SK-N-SH (cell line): ENCODE measurements around the gene PDXP. TPM values are rescaled to one million over a fixed set of nuclear protein-coding genes. Genes with fewer than 3 reads are reported as not detected.

Source experiments
- CTCF ChIA-PET: fragments of 300-600, 350-600 bp; formaldehyde crosslinking; extraction: SDS; loops from one replicate; lab custom pipeline; 2021; lab: Yijun Ruan, JAX
- POLR2A ChIA-PET: fragments of 350-600 bp; sonication (Branson Sonifier 250); formaldehyde crosslinking; extraction: SDS; loops from one replicate; lab custom pipeline; 2020; ENCODE audit warnings: antibody characterized with exemption, inconsistent platforms; lab: Yijun Ruan, JAX
- DNase-seq: peaks from one replicate; pipeline ENCODE4 v3.0.0; 2012
- H2AFZ ChIP-seq: fragments of 200-600 bp; sonication (generic); 2 replicates; pipeline ENCODE4 v1.8.1; 2016; ENCODE audit warnings: antibody characterized with exemption, mild to moderate bottlenecking, low read depth
- H3F3A ChIP-seq: fragments of 200-600 bp; sonication (generic); replicated peaks from 2 replicates; pipeline ENCODE3; 2016; ENCODE audit warnings: antibody characterized with exemption, mild to moderate bottlenecking; ENCODE audit not compliant: insufficient read depth
- H3K27ac ChIP-seq, 2 experiments: fragments of 200-500 bp in 1 of 2; fragments of 200-600 bp in 1 of 2; sonication (Bioruptor generic) in 1 of 2; sonication (generic), shearing (Covaris generic) in 1 of 2; 2 replicates each; pipeline versions ENCODE4 v1.5.1 to v1.6.1; 2014 to 2016; ENCODE audit warnings: low read depth in 2 of 2, inconsistent platforms in 1 of 2, low read length in 1 of 2, mild to moderate bottlenecking in 1 of 2, mixed read lengths in 1 of 2
- H3K27me3 ChIP-seq: fragments of 200-600 bp; sonication (generic), shearing (Covaris generic); 2 replicates; pipeline ENCODE4 v1.6.1; 2016; ENCODE audit warnings: mixed run types; ENCODE audit not compliant: insufficient read depth
- H3K36me3 ChIP-seq, 2 experiments: fragments of 200-500 bp in 1 of 2; fragments of 200-600 bp in 1 of 2; sonication (Bioruptor generic) in 1 of 2; sonication (generic) in 1 of 2; replicated peaks in 1 of 2; 2 replicates each; pipeline versions ENCODE3 to v1.5.1; 2014 to 2016; ENCODE audit warnings: low read length in 1 of 2, mild to moderate bottlenecking in 1 of 2; ENCODE audit not compliant: insufficient read depth in 2 of 2, control insufficient read depth in 1 of 2
- H3K4me1 ChIP-seq, 2 experiments: fragments of 200-500 bp in 1 of 2; fragments of 200-600 bp in 1 of 2; sonication (Bioruptor generic) in 1 of 2; sonication (generic), shearing (Covaris generic) in 1 of 2; 2 replicates each; pipeline versions ENCODE4 v1.5.1 to v1.6.1; 2014 to 2016; ENCODE audit warnings: low read depth in 1 of 2, low read length in 1 of 2, mixed run types in 1 of 2; ENCODE audit not compliant: insufficient read depth in 2 of 2, control insufficient read depth in 1 of 2
- H3K4me2 ChIP-seq: fragments of 200-600 bp; sonication (generic), shearing (Covaris generic); 2 replicates; pipeline ENCODE4 v1.6.1; 2017; ENCODE audit warnings: mixed run types
- H3K4me3 ChIP-seq, 2 experiments: fragments of 200-500 bp in 1 of 2; fragments of 200-600 bp in 1 of 2; sonication (Bioruptor generic) in 1 of 2; sonication (generic), shearing (Covaris generic) in 1 of 2; 2 replicates each; pipeline versions ENCODE4 v1.5.1 to v1.8.1; 2014 to 2016; ENCODE audit warnings: low read depth in 2 of 2, inconsistent platforms in 1 of 2, low read length in 1 of 2, mild to moderate bottlenecking in 1 of 2, mixed read lengths in 1 of 2, moderate library complexity in 1 of 2
- H3K79me2 ChIP-seq: fragments of 200-600 bp; sonication (generic); 2 replicates; pipeline ENCODE4 v1.8.1; 2017; ENCODE audit warnings: mild to moderate bottlenecking; ENCODE audit not compliant: insufficient read depth
- H3K9ac ChIP-seq: fragments of 200-600 bp; sonication (generic); 2 replicates; pipeline ENCODE4 v1.6.1; 2017; ENCODE audit warnings: mixed run types
- H3K9me2 ChIP-seq: fragments of 200-600 bp; sonication (generic); 2 replicates; pipeline ENCODE4 v1.6.1; 2017; ENCODE audit warnings: mixed run types
- H3K9me3 ChIP-seq: fragments of 200-600 bp; sonication (generic); 2 replicates; pipeline ENCODE4 v1.6.1; 2017; ENCODE audit warnings: mixed run types, mild to moderate bottlenecking, moderate library complexity
- H4K20me1 ChIP-seq: fragments of 200-600 bp; sonication (generic); 2 replicates; pipeline ENCODE4 v1.6.1; 2017; ENCODE audit warnings: mild to moderate bottlenecking, mixed run types; ENCODE audit not compliant: insufficient read depth
- CHD2 ChIP-seq: fragments of 150-350 bp; IDR thresholded peaks from 2 replicates; pipeline ENCODE4 v1.6.1; 2018; ENCODE audit warnings: low read length; ENCODE audit not compliant: partially characterized antibody
- CTCF ChIP-seq: fragments of 200-600 bp; sonication (generic); IDR thresholded peaks from 2 replicates; pipeline ENCODE4 v1.6.1; 2017; ENCODE audit warnings: antibody characterized with exemption, mild to moderate bottlenecking, moderate library complexity
- ELF1 ChIP-seq: IDR thresholded peaks from 2 replicates; pipeline ENCODE4 v1.4.0; 2012
- EP300 ChIP-seq, 2 experiments: IDR thresholded peaks; 2 replicates each; pipeline versions ENCODE4 v1.4.0 to v1.6.1; 2012; ENCODE audit warnings: borderline replicate concordance in 1 of 2, low read depth in 1 of 2, low read length in 1 of 2
- EZH2phosphoT487 ChIP-seq: fragments of 200-600 bp; sonication (generic); IDR thresholded peaks from 2 replicates; pipeline ENCODE4 v1.6.1; 2017; ENCODE audit warnings: low read depth, mixed run types, mild to moderate bottlenecking, antibody characterized with exemption, moderate library complexity, borderline replicate concordance
- FOSL2 ChIP-seq: IDR thresholded peaks from 2 replicates; pipeline ENCODE4 v1.4.0; 2012; ENCODE audit warnings: low read depth, mild to moderate bottlenecking, moderate library complexity, borderline replicate concordance
- FOXJ3 ChIP-seq: sonication (generic); formaldehyde crosslinking; IDR thresholded peaks from 2 replicates; pipeline ENCODE4 v1.5.1; 2020; ENCODE audit warnings: mild to moderate bottlenecking, missing genetic modification reagents
- GABPA ChIP-seq: IDR thresholded peaks from 2 replicates; pipeline ENCODE4 v1.4.0; 2012; ENCODE audit warnings: low read depth, mild to moderate bottlenecking
- JUND ChIP-seq: IDR thresholded peaks from 2 replicates; pipeline ENCODE4 v1.4.0; 2012
- MXI1 ChIP-seq: IDR thresholded peaks from 2 replicates; pipeline ENCODE4 v1.6.1; 2012; ENCODE audit warnings: mild to moderate bottlenecking, low read depth, low read length, improper control_type of control experiment
- NFIC ChIP-seq: IDR thresholded peaks from 2 replicates; pipeline ENCODE4 v1.4.0; 2012; ENCODE audit warnings: borderline replicate concordance
- NRF1 ChIP-seq: IDR thresholded peaks from 2 replicates; pipeline ENCODE4 v1.6.1; 2012; ENCODE audit warnings: low read depth, mild to moderate bottlenecking, low read length
- RCOR1 ChIP-seq: fragments of 150-350 bp; IDR thresholded peaks from 2 replicates; pipeline ENCODE4 v1.6.1; 2017; ENCODE audit warnings: antibody characterized with exemption, low read length
- TAF1 ChIP-seq: IDR thresholded peaks from 2 replicates; pipeline ENCODE4 v1.6.1; 2012; ENCODE audit warnings: low read depth, mild to moderate bottlenecking, low read length, moderate library complexity, borderline replicate concordance
- TCF12 ChIP-seq: IDR thresholded peaks from 2 replicates; pipeline ENCODE4 v1.4.0; 2012
- TEAD4 ChIP-seq: IDR thresholded peaks from 2 replicates; pipeline ENCODE4 v1.4.0; 2012; ENCODE audit warnings: mild to moderate bottlenecking, borderline replicate concordance; ENCODE audit not compliant: insufficient read depth
- WGBS: methylation state at CpG from one replicate; pipeline ENCODE4 v1.1.6; 2017; ENCODE audit warnings: low lambda C conversion rate; 5-methylcytosine and 5-hydroxymethylcytosine counted together
- polyA plus RNA-seq, 3 experiments: library from polyadenylated mRNA; depleted of rRNA; stranded (reverse); fragments of >200 nt; gene quantifications; 2 replicates each; pipeline ENCODE4 v1.2.3, GENCODE V29; 2012

PDXP gene
- polyA plus RNA-seq, 1 of the 3 experiments (the other 2 are of a cell fraction) = 22.5 TPM

DNA sequence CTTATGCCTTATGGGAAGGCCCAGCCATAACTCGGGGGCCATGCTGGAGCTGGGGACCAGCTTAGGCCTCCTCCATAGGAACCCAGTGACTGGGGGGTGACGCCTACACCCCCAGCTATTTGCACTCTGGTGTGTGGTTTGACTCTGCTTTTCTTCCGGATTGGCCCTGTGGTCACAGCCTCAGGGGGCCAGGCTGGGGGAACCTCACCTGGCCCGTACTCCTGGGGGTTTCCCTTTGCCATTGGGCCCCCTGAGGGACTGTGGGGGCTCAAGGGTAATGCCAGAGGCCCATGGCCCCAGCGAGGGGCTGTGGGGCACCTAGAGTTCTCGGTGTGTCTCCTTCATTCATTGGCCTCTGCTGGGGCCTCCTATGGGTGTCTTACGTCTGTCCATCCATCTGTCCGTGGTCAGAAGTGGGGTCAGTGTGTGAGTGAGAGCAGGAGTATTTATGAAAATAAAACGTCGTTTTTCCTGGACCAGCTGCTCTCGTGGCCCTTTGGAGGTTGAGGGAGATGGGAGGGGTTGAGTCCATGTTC is 25.4 kb upstream of the PDXP start:
- ChIA-PET POLR2A (interaction anchor here (0.6 to 2.3 kb wide), 6 partner anchors 8 to 48 kb away, joined by 3 to 16 read pairs (median 7); partner anchors contain the start of gene GGA1), CTCF (interaction anchor here (1.0 to 34.3 kb wide), 15 partner anchors 8 to 159 kb away, joined by 3 to 898 read pairs (median 7); partner anchors contain the start of genes LGALS1, NOL12 and PDXP)
- H3K9ac ChIP-seq = 0 out of 2 replicates have a peak overlapping the region, but pooled peaks have one; percentile 44
- peak overlapping the region; percentile 69 to 98 for H3K27ac ChIP-seq
- no peak for TF ChIP-seq TEAD4
- no peak for TF ChIP-seq CHD2
- TF ChIP-seq TCF12 = no peak
- no peak for TF ChIP-seq EZH2phosphoT487
- no peak for TF ChIP-seq MXI1
- WGBS = 32% methylated on average over 6 of the region's 11 CpGs
- no peaks in the 10 kb centered on the region for H3K9me2 ChIP-seq
- peak overlapping the region; percentile 45; the same call in 1 of the 2 replicates for H2AFZ ChIP-seq
- H3K4me3 ChIP-seq = no peak overlapping the region
- H3K4me1 ChIP-seq = peaks cover 23 to 49% of the 10 kb centered on the region in 2 experiments
- peaks cover 14% of the 10 kb centered on the region for H3F3A ChIP-seq
- H3K27me3 ChIP-seq = no peaks in the 10 kb centered on the region
- H3K36me3 ChIP-seq = peaks cover 0 to 19% of the 10 kb centered on the region in 2 experiments
- no peaks in the 10 kb centered on the region for H4K20me1 ChIP-seq
- DNase-seq = no peak
- H3K4me2 ChIP-seq = peak overlapping the region; percentile 71; the same call in 1 of the 2 replicates
- no peaks in the 10 kb centered on the region for H3K9me3 ChIP-seq
- no peaks in the 10 kb centered on the region for H3K79me2 ChIP-seq

DNA sequence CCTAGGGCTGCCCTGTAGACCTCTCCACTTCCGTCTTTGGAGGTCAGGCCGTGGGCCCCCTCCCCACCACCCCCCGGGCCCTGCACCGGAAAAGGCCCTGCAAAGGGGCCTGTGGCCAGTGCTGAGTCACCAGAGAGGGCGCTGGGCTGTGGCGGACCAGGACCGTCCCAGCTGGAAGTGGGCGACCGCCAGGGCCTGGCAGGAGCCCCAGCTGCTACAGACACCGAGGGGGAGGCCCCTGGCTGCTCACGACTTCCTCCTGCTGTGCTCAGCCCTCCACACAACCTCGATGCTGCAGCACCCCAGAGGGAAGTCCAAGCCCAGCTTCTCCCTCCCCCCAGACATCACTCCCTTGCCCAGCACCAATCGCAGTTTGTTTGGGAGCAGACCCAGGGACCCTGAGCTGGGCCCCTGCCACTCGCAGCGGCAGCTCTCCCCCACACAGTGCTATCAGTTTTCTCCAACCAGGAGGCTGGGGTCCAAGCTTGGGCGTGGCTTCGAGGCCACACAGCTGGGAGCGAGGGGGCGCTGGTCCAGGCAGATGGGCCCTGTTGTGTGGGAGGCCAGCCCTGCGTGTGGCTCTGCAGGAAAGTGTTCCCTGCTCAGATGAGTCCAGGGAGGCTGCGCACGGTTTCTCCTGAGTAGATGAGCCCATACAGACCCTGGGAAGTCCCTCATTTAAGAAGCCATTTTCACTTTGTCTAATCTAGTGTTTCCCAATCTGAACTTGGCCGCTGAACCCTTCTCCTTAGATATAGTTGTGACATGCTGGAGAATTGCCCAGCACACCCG is 24.7 kb upstream of the PDXP start:
- Histone ChIP-seq H3K9ac (peak overlapping the region; percentile 44; the same call in 1 of the 2 replicates), H3K4me1 (peaks cover 23 to 51% of the 10 kb centered on the region in 2 experiments), H3K27ac (peak overlapping the region; percentile 69 to 98), H3F3A (peaks cover 14% of the 10 kb centered on the region), H2AFZ (peak overlapping the region; percentile 45), H3K9me2 (no peaks in the 10 kb centered on the region), H3K4me2 (peak overlapping the region; percentile 71), H4K20me1 (no peaks in the 10 kb centered on the region), H3K79me2 (no peaks in the 10 kb centered on the region), H3K27me3 (no peaks in the 10 kb centered on the region), H3K9me3 (no peaks in the 10 kb centered on the region), H3K4me3 (peak overlapping the region; percentile 2 to 7; a peak in 2 of 4 replicates), H3K36me3 (peaks cover 0 to 17% of the 10 kb centered on the region in 2 experiments)
- 22% methylated on average over 11 of the region's 24 CpGs for WGBS
- DNase-seq = peak; percentile 91
- CTCF ChIA-PET = interaction anchor here (0.9 to 34.3 kb wide), 19 partner anchors 9 to 374 kb away, joined by 3 to 898 read pairs (median 6); partner anchors contain the start of genes LGALS1, NOL12 and PDXP
- TF ChIP-seq FOSL2 = peak; percentile 45; the same call in 1 of the 2 replicates
- peak in 1 of 2 experiments; percentile 25; a peak in 1 of 4 replicates for TF ChIP-seq EP300 (IDR thresholded peaks at IDR 0.05; ENCODE audit: borderline replicate concordance in 1 of 2, low read depth in 1 of 2, low read length in 1 of 2)
- 0 out of 2 replicates have a peak, but pooled peaks have one; percentile 33 for TF ChIP-seq NFIC
- TF ChIP-seq JUND = no peak
- TF ChIP-seq NRF1 = peak; percentile 55; the same call in 1 of the 2 replicates
- TF ChIP-seq RCOR1 = 0 out of 2 replicates have a peak, but pooled peaks have one; percentile 6
- peak; percentile 46 for TF ChIP-seq MXI1
- no peak; the same call in 1 of the 2 replicates for TF ChIP-seq TAF1
- TF ChIP-seq ELF1 = 0 out of 2 replicates have a peak, but pooled peaks have one; percentile 25
- TF ChIP-seq GABPA = peak; percentile 43; the same call in 1 of the 2 replicates
- TF ChIP-seq CHD2 = peak; percentile 21
- TF ChIP-seq TCF12 = peak; percentile 50; the same call in 1 of the 2 replicates
- TF ChIP-seq CTCF = peak; percentile 41
- TF ChIP-seq FOXJ3 (CRISPR knock-in tag) = no peak
- POLR2A ChIA-PET = interaction anchor here (0.6 to 2.8 kb wide), 10 partner anchors 8 to 47 kb away, joined by 3 to 16 read pairs (median 5); partner anchors contain the start of genes GGA1 and PDXP
